ENCODE measurements around the gene MAGI1.

GRCh38 chr3:65563861-65564260 lies 474.9 kb downstream of the MAGI1 start:
- TF ChIP-seq CTCF (IDR thresholded peaks at IDR 0.05) (no peak), POLR2AphosphoS5 (IDR thresholded peaks at IDR 0.05) (no peak)
